Spleen (tissue), 7 donors: ENCODE results near the gene CLEC11A.

ENCODE experiments used
- POLR2A ChIP-seq, 3 donors: fragments of 450-650 bp; IDR thresholded peaks; one replicate each; pipeline ENCODE4 v1.5.1; 2017; ENCODE audit warnings: antibody characterized with exemption in 3 of 3, mild to moderate bottlenecking in 1 of 3
- TF ChIP-seq, protein P1 (sequence below), 11 experiments: fragments of 200-600 bp in 7 of 11; fragments of 450-650 bp in 4 of 11; sonication (generic) in 4 of 11; IDR thresholded peaks in 8 of 11; conservative IDR thresholded peaks in 3 of 11; 1 replicate in 7 of 11; 2 replicates in 4 of 11; pipeline versions ENCODE4 v1.4.0 to v1.8.0; 2016 to 2021; ENCODE audit warnings: antibody characterized with exemption in 11 of 11, inconsistent platforms in 4 of 11, mild to moderate bottlenecking in 1 of 11
- donor health status: DM: no; HTN: no; CAD: no; lungs with moderate emphysema.
- donor health status: DM: no; HTN: no; CAD: no.
- donor health status: DM: no; HTN: no; CAD: no.

DNA sequence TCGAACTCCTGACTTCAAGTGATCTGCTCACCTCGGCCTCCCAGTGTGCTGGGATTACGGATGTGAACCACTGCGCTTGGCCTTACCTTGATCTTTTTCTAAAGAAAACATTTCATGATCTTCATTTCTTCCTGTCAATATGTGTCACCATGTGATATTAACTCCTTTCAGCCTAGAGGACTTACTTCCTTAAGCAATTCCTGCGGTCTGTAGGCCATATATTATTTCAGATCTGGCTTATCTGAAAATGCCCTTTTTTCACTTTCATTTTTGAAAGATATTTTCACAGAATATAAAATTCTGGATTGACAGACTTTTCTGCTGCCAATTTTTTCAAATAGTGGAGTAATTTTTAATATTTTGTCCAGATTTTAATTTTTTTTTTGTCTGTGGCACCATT, 45.1 kb downstream of the CLEC11A start:
- TF ChIP-seq, protein P1, sequence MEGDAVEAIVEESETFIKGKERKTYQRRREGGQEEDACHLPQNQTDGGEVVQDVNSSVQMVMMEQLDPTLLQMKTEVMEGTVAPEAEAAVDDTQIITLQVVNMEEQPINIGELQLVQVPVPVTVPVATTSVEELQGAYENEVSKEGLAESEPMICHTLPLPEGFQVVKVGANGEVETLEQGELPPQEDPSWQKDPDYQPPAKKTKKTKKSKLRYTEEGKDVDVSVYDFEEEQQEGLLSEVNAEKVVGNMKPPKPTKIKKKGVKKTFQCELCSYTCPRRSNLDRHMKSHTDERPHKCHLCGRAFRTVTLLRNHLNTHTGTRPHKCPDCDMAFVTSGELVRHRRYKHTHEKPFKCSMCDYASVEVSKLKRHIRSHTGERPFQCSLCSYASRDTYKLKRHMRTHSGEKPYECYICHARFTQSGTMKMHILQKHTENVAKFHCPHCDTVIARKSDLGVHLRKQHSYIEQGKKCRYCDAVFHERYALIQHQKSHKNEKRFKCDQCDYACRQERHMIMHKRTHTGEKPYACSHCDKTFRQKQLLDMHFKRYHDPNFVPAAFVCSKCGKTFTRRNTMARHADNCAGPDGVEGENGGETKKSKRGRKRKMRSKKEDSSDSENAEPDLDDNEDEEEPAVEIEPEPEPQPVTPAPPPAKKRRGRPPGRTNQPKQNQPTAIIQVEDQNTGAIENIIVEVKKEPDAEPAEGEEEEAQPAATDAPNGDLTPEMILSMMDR (IDR thresholded peaks at IDR 0.05 in 8 of 11, conservative IDR thresholded peaks at IDR 0.05 in 3 of 11): no peak
- no peak for TF ChIP-seq POLR2A (IDR thresholded peaks at IDR 0.05)
